HL-60/S4 treated with phorbol 12-myristate 13-acetate at 8.2 ng/mL for 4 days and 3 days (cell line): Measurements from ENCODE around the gene THSD7A.

Experiments used
- in situ Hi-C: fragments of 300-500 bp; cut with MboI; formaldehyde crosslinking; loops from 2 replicates; pipeline ENCODE4 v1.15.0; 2022; ENCODE audit warnings: low sequenced_read_pairs

Gene THSD7A

DNA sequence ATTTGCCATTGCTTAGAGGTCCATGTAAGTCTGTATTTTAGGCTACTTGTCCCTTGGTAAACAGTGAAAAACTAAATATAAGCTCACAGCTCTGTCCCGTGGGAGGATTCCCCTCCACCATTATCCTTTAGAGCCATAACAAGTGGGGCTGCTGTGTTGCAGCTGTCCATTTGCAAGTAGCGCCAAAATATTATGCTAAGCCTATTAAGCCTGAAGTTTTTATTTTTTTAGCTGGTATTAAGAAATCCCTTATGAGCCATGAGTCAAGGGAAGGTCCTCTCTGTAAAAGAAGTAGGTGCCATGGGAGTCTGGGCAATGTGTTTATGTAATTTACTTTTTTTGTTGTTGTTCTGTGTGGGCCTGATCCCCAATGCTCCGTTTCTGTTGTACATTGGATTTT, 183.9 kb downstream of the THSD7A start:
- in situ Hi-C loops = no loop called here

DNA sequence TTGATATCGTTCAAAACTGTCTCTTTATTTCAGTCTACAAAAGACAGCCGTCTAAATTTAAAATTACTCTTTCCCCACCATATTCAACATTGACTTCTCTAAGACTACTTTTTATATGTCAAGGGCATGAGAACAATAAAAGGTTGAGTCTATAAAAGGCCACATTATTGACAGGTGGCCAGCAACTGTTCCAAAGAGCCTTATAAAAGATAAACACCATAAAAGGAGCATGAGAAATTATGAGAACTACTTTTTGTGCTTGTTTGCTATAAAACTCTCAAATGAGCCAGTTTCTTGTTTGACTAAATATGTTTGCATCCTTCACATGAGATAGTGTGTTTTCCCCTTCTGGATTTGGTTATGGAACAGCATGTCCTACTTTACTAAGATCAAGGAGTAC, 189.2 kb downstream of the THSD7A start:
- in situ Hi-C loops = no loop called here

DNA sequence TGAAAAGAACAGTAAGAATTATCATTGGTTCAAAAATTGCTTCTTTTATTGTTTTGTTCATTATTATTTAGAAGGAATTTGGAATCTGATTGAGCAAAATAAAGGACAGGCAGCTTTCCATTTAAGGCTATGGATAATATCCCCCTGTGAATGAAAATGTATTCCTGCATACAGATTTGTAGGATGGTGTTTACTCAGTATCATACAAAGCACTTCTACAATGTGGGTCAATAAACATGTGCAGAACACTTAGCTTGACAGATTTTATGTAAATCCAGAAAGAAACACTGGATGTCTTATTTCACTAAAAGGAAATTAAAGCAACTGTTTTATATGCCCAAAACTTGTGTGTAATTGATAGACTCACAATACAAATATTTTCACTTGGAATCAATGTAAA, 189.7 kb downstream of the THSD7A start:
- in situ Hi-C loops = no loop called here

DNA sequence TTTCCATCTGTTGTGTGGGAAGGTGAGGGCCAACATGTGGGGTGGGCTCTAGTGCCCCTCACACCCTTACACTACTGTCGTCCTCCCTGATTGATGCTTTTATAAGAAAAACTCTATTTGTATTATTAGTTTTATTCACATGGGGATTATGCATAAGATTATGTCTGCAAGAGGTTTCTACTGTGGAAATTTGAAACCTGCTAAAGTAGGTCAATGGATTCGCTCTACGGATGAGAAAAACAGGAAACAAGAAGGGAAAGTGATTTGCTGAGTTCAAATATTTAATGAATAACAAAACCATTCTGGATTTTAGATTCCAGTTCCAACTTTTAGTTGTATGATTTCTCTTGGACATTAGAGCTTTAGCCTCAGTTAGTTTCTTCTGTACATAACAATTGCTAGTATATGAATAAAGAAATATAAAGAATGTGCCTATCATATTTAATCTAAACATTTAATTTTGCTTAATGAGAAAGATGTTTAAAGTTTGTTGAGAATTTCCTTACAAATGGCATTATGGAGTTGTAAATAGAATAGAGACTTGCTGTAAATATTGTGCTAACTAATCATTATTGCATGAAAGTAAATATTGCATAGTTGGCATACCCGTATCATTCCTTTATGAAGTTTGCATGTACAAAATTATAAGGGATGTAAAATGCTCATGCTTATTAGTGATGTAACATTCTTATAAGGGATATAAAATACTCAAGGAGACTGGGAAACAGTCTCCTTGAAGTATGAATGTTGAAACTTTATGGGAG, 193.8 kb downstream of the THSD7A start:
- in situ Hi-C loops = no loop called here

DNA sequence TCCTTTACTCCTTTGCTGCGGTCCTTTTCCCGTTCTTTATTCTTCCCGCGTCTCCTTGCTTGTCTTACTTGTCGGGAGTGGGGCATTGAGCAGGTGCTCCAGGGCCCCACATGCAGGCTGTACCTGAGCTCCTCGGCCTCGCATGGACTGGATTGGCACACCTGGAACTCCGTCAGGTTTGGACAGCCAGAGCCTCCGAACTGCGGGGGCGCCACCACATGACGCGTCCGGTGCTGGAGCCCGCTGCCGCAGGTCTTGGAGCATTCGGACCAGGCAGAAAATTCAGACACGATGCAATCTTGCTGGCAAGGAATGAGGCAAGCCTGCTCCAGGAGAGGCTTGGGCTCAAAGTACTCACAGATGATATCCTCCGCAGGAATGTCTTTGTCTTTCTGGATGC, 195.7 kb downstream of the THSD7A start:
- in situ Hi-C loops = no loop called here

DNA sequence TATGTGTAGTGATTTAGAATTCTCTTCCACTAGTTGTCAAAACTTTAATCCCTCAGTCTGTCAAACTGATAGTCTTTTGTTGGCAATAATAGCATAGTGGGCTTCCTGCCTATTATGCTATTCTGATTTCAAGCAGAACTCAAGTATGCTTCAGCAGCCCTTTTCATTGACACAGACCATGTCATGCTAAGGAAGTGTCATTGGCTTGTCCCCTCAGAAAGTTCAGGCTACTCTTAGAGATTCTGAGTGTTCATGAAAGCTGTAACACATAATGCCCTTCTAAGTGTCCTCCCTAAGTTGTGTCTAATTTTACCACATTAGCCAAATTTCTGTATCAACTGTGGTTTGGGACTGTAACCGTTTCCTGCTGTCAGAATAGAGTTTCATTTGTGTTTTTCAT, 198.7 kb downstream of the THSD7A start:
- in situ Hi-C loops = no loop called here

DNA sequence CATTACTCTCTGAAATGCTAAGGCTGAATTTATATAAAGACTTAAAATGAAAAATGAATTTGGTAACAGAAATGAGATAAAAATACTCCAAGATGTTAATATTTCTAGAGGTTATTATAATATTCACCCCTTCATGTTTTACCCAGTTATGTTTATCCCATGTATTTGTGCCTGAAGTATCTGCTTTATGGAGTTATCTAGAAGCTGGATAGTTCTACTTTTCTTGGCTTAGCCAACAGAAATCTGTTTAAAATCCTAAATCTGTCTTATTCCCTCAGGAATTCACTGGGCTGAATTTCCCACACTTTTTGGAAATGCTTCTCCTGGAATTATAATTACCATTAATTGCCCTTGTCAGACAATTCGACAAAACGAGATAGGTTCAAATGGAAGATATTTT, 201.6 kb downstream of the THSD7A start:
- in situ Hi-C loops = no loop called here

DNA sequence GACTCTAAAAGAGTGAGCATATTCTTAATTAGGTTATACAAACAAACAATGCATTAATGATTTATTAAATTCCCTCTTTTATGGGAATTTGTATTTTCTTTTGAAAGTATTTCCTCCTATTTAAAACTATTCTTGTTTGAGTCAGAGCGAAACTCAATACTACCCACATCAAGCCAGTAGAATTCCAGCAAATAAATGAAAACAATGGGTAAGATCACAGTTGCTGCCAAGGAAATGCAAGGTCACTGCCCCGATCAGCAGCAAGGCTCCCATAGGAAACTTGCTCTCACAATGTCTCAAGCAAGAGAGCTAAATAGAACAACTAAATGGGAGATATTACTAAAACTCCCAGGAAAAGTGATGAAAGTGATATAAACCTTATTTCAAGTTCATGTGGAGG, 206.3 kb downstream of the THSD7A start:
- in situ Hi-C loops = no loop called here

DNA sequence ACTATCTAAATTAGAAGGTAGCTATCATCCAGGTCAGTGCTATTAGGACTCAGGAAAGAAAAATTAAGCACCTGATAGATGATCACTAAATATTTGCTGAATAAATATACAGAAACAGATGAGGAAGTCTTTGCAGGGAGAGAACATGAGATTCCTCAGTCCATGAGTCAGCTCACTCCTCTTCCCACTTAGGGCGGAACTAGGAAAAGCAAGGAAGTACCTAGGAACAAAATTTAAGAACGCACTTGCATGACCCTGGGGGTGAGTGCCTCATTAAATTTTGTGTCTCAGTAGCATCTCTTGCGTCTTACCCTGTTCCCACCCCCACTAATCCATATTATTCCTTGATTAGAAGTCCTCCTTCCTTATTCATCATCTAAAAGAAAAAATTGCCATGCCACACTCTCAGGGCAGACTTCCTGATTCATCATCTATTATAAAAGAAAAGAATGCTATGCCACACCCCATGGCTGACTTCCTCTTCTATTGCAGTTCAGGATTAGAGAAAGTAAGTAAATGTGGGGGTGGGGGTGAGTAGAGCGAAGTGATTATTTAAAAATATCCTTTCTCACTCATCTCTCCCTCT, 208.8 kb downstream of the THSD7A start:
- in situ Hi-C loops = no loop called here

DNA sequence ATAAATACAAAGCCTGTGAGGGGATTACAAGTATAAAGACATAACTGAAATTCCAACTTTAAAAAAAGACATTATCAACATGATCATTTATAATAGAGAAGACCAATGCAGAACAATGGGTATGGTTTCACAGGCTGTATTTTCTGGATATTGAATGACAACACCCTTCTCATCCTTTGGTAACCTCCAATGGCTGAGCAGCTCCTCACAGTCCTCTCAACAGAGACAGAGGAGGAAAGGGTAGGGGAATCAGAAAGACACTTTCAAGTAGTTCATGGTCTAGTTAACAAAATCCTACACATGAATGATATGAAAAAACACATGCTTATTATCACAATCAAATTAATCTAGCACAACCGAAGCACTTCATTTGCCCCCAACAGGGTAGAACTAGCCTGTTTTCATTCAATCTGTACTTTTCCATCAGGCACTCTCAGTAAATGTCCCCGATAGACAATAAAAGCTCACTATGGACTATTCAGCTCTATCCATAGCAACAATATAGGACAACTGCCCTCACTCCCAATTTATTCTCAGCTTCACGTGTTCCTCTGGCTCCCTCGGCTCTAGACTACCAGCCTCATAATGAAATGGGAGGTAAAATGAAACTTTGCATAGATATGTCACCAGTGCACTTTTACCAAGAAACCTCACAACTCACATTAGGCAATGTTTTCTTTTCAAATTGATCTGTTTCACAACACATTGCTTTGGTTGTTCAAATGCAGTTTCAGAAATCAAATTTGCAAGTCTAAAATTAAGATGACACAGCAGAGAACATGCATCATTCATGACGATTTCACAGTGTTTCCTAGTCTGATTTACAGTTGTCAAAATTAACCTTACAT, 211.4 kb downstream of the THSD7A start:
- in situ Hi-C loops = no loop called here

DNA sequence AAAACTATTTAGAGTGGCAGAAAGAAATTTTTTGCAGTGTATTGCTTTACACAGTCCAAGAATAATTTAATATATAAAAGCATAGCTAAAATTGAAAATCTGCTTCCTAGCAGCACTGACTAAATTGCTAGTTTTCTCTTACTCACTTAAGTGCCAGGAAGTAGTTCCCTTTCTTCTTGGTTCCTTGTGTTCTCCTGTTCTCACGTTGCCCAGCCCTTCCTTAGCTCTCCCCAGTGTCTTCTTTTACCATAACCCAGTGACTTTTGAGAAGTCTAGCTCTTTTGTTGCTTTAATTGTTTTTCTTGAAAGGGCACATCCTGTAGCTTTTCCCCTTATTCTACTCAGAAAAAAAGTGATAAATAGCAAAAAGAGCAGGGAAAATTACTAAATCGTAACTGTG, 215.5 kb downstream of the THSD7A start:
- in situ Hi-C loops = no loop called here

DNA sequence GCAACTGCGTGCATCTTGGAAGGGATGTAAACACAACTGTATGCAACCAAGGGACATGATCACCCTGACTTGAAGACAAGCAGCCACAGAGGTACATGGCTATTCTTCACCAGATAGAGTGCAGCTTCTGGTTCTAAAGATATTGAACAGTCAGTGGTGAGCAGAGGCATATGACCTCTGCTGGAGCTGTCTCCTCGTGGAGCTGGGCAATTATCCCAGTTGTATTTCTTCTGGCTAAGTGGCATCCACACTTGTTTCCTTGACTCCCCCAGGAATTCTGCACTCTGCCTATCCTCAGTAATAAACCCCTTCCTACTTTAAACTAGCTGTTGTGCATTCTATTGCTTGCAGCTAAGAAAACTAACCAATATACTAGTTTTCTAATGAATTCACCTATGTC, 216.8 kb downstream of the THSD7A start:
- in situ Hi-C loops = no loop called here

DNA sequence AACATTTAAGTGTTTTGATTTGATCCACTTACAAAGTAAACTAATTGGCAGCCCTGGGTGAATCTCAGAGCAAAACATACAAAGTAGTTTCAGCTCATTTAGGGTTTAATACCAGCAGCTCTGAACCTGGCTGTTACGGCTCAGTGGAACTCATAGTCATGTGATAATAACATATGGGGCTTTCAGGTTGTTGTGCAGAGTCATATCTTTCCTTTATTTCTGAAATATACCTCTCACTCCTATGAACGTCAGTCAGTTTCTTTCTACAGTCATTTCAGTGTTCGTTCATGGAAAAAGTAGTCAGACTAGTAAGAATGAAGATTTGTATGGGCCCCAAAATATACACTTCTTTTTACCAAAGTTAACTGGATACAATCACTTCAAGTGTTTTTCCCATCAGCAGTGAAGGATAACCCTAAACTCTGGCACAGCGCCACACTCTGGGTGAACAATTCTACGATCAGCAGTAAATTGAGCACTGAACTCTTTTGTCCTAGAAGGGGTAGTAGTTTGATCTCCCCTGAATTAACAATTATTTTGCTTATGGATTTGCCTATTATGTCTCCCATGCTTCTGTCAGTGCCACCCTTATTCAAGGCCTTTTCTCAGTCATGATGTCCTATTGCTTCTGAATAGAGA, 218.6 kb downstream of the THSD7A start:
- in situ Hi-C loops = no loop called here

DNA sequence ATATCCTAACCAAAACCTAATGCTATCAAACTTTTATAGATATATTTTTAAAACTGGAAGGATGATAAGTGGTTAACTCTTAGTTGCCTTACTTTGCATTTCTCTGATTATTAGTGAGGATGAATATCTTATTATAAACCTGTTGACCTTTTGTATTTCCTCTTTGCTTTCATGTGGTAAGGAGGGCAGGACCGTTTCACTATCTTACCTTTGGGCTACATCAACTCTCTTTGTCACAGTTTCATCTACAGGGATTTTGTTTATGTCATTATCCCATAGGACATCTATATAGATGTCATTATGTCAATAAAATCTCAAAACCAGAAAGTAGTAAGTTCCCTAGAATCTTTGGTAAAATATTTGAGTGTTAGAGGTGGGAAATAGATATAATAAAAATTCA, 219.3 kb downstream of the THSD7A start:
- in situ Hi-C loops = no loop called here

DNA sequence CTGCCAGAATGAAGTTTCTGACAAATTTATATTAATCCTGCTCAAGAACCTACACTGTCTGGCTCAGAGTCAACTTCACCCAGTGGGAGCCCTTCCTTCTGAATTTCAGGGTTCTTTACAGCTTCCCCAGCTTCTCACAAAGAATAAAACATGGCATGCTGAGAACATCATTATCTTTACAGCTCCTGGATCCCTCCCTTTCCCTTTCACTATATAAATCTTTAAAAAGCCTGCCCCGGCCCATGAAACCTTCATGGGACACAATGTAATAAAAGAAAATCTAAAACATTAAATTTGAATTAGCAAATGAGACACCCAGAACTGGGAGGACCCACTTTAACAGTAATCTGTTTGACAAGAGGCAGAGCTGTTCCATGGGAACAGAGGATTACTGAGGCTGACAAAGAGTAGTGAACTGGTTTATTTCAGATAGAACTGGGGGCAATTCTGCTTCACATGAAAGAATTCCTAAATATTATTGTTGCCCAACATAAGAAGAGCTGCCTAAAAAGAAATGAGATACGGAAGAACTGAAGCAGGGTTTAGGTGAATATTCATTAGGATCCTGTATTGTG, 222.8 kb downstream of the THSD7A start:
- in situ Hi-C loops = no loop called here

DNA sequence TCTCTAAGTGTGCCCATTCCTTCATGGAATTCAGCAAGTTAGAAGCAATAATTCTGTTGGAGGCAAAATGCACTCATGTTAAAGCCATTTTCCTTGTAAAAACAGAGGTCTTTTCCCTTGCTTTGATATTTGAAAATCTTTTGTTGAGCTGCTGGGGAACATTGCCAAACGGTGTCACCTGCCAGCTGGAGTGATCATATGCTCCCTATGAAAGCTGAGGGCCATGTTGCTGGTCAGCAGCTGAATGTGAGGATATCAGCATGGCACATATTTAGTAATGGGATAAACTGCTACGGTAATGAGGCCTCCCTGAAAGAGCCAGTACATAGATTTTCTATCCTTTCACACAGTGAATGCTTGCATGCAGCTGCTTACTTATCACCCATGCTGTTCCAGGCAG, 224.3 kb downstream of the THSD7A start:
- in situ Hi-C loops = no loop called here

DNA sequence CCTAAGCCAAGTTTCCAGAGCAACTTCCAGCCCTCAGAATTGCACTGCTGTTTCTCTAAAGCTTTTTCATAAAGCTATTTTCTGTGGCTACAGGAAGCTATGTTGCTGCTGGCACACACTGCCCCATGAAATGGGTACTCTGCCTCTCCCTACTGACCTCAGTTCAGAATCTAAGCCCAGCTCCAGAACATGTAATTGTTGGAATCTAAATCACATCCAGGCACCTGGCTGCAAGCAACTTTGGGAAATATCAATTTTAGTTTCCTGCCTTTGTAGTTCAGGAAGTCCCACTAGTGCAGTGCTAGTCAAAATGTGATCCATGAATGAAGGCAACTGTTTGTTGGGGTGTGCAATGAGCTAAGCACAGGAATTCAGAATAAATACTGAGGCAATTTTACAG, 226.2 kb downstream of the THSD7A start:
- in situ Hi-C loops = no loop called here

DNA sequence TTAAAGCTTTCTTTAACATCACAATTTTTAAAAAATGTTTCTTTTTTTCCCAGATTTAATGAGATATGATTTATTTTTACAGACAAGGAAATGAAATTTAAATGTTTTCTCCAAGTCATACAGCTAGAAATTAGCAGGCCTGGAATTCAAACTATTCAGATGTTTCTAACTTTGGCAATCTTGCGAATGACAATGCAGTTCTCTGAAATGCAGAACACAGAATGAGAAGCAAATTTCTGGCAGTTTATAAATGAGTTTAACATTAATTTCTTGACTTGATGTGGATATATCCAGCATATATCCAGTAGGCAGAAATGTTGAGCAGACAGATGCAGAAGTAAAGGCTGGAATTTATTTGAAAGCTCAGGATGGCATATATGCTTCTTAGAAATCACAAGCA, 227.5 kb downstream of the THSD7A start:
- in situ Hi-C loops = no loop called here

DNA sequence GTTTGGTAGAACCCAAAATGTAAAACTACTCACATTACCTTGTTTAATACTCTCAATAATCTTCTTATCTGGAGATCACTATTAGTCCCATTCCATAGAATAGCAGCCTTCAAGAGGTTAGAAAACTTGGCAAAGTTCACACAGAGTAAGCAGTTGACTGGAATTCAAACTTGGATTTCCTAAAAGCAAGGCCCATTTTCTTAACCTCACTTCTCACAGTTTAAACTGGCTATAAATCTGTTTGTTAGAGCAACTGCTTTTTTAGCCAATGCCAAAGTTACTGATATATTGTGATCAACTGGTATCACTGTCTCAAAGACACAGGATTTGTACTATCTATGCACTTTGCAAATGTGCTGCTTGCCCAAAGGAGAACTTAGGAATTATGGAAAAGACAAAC, 230.2 kb downstream of the THSD7A start:
- in situ Hi-C loops = no loop called here

DNA sequence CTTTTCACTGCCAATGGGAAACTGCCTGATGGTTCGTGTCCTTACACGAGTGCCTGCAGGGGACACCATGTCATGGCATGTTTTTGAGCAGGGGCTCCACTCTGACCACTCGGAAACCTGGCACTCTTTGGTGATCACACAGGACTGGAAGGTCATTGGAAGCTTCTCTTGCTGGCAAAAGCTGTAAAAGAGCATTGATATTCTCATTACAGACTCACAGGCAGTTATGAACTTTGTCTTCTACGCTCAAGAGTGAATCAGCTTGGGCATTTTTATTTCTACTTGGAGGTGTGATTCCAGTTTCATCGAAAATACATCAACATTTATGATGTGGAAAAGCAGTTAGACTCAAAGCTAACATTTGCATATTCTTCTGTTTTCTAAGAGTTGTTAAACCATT, 238.7 kb downstream of the THSD7A start:
- in situ Hi-C loops = no loop called here

DNA sequence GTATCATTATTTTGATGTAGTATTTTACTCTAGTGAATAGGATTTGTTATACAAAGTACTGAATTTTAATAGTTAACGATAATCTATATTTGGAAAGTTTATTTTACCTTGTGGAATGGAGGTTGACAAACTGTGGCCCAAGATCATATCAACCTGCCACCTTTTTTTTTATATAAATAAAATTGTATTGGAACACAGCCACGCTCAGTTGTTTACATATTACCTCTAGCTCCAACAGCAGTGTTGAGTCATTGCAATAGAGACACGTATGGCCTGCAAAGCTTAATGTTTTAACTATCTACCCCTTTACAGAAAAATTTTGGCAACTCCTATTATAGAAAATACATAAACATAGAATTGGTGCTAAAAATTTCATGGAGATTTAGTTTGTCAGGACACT, 239.3 kb downstream of the THSD7A start:
- in situ Hi-C loops = no loop called here
